Middle frontal gyrus (tissue), 1 donor: ENCODE data around the gene INHBA.

Experiments
- DNase-seq: peaks from one replicate; pipeline ENCODE4 v3.0.0-alpha.2; 2015; ENCODE audit warnings: low spot score; ENCODE audit errors: extremely low spot score

INHBA gene

DNA sequence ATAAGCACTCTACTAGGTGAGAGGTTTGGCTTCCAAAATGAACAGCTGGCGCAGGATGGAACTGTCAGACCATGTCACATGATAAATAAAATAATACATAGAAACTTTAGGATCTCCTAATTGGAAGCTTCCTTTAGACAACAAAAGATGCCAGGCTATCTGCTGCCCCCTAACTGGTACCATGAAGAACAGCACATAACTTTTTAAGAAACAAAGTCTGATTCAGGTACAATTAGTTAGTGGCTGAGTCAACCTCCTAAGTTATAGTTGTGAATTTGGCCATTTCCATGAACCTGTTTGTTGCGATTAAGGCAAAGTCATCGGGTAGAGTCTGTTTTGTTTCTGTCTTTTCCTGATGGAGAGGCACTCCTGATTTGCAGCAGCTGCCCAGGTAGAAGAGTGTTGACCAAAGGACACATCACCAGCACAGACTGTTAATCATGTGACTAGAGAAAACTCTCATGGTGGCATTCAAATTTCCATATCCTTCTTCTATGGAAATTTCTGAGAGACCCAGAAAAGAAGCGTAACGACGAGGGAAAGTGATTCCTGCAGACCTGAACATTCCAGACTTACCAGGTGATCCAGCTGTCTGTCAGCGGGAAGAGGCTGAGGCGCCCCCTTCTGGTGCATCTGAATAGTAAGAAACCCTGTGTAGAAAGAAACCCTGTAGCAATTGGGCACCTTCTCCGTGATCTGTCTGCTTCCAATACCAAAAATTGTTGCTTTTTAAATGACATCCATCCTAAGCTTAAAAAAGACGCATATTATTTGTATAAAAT is 8.6 kb upstream of the INHBA start:
- DNase-seq, result no peak

DNA sequence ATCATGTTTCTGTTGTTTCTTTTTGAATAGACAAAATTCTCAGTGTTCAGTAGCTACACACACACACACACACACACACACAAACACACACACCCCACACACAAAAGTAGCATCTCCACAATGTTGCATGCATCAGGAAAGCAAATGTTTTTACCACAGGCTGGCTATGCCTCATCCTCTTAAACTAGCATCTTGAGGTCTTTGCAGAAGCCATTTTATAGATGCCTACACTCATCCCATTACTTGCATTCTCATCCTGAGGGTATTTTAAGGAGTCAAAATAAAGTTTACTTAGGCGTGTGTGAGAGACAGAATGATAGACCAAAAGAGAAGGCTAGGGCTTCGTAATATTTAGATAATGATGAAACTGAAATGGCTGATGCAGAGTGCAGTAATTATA is 7.9 kb upstream of the INHBA start:
- DNase-seq, result no peak

DNA sequence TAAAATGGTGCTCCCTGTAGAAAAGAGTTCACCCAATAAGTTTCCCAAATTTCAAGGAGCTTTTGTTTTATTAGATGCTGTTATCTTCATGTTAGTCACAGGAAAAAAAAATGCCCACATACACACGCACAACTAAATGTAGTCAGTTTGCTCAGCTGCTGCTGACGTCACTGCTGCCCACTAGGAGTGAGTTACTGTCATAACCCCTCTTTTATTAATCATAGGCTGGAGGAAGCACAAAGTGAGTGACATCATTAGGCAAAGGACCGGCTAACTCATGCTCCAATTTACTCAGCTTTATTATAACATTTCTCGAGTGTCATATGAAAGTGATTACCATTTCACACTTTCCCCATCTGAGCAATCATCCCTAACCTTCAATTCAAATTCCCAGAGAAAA is 6.7 kb upstream of the INHBA start:
- no peak for DNase-seq

DNA sequence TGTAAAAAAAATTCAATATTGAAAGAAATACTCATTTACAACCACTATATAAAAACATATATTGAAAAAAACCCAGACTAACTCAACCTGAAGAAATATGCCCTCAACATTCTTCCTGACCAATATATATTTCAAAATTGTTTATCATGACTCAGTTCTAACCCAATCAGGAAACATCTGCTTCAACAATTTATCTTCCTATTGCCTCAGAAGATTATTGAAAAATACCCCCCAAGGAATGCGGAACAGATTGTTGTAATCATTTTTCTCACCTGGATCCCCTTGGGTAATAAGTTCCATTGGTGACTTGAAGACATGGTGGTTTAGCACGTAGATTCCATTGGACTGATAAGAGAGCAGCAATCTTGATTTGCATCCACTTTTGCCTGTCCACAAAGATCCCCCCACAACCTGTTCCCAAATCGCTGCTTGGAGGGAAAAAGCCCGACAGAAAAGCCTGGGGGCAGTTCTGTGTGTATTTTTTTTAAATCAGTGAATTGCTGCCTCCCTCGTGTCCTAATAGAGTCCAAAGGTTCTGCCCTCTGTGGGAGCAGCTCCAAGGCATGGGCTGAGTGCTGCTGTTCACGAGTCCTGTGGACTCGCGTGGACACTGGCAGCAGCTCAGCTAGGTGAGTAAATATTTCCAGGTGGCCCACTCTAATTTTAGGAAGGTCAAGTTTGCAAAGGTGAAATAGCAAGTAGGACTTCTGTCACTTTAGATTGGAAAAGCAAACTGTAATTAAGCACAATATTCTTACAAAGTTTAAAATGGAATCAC is 5.9 kb upstream of the INHBA start:
- no peak for DNase-seq

DNA sequence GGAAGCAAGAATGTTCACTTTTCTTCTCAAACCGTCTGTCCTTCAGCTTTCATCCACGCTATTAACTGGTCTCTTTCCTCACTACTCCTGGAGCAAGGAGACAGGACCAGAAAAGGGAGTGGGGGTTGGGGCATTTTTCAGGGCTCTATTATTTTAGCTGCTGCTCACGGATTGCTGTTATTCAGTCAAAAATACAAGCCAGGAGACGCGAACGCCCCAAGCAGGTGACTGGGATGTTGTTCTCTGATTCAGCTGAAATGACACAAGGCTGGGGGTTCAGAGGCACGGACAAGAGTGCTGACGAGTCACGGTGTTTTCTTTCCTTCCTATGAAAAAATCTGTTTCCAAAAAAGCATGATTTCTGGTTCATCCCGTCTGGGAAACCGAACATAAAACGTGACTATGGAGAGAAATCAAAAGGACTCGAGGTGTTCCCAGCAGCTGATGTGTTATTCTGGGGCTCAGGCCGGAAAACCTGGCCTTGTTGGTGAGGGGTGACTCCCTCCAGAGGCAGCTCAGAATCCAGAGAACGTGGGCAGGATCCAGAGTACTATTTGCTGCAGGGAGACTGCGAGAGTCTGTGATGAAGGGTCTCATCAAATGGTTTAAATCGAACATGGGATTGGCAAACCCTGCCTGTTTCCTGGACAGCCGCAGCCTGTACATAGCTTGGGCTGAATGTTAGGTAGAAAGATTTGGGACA is 3.5 kb upstream of the INHBA start:
- no peak for DNase-seq

DNA sequence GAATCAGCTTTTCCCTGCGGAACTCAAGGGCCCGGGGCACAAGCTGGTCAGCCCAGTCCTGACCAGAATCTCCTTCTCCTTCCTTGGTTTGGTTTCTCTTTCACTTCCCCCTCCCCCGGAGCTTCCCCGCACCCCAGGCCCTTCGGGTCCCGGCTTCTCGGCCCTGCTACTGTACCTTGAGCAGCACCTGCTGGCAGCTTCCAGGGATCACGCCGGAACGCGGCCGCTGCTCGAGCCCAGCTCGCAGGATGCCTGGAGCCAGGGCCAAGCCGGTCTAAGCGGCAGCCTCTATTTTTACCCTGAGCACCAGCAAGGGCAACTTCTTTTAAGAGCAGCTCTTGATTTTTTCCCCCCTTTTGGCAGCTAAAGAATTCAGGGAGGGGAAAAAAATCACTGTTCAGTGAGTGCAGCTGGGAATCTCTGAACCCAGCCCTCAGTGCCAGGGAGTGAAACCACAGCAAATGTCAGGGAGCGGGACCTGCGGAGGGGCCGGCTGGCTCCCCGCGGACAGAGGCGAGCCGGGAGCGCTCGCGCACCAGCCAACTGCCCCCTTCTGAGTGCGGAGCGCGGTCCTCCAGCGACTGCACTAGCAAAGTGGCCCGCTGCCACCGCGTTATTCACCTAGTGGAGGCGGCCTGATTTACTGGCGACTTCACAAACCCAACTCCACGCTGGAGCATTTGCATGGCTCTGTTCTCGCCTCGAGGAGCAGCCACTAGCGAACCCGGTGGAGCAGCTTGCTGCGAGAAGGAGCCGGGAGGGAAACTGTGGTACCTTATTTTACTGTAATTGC is 2.4 kb upstream of the INHBA start:
- DNase-seq, result no peak

DNA sequence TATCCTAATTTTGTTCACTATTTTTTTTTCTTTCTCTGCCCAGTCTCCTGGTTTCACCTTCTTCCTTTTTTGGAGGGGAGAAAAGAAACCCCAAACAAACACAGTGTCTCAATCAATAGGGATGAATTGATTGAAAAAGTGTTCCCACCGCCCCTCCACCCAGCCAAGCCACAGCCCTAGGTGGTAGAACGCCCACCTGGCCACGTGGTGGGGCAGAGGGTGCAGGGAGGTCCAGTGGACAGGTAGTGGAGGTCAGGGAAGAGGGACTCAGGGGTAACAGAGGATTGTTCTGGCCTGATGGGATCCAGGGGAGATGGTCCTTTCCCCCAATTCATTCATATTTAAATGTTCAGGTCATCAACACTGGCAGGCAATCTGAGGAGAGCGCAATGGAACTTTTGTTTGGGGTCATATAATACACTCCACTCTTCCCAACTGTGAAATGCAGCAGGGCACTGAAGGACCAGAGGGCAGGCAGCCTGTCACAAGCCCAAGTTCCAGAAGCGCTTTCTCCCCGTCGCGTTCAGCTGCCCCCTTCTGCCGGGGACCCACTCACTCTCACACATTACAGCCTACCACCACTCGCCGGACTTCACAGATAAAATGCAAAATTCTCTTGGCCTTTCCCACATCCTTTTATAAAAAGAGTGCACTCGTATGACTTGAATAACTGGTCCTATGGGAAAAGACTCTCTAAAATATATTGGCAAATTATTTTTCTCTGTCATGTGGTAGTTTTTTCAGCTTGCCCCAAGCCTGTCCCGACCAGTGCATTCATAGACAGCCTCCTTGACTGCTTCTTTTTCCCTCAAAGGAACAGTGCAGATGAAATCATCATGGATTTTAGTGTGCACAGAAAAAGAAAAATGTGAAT is 1.6 kb downstream of the INHBA start:
- DNase-seq, result no peak

DNA sequence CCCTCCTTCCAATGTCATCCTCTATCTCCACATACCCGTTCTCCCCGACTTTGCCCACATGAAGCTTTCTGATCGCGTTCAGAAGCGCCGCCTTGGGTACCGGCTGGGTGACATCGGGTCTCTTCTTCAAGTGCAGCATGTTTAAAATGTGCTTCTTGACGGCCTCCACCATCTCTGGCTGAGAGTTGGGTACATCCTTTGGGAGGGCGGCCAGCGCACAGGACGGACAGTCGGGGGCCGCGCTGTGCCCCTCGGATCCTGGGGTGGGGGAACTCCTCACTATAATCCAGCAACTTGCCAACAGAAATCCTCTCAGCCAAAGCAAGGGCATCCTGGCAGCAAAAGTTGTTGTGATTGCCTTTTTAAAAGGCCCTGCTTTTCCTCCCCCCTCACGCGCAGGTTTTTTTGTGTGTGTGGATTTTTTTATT is 2.8 kb downstream of the INHBA start:
- DNase-seq, result no peak

DNA sequence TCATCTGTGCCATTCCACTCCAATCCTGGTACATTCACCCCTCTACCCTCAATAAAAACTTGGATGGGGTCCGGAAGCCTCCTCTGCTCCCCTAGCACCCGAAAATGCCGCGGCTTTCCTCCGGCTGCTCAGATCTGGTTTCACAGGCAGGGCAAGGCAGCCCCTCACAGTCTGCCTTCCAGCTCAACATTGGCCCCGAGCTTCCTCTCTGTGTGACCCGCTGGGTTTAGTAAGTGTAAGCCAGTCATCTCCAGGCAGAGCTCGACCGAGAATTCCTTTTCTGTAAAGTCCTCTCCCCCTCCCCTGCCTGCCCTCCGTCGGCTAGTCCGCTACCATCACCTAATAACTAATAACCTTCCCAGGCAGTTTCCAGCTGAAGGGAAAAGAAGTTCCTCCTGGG is 3.4 kb downstream of the INHBA start:
- no peak for DNase-seq

DNA sequence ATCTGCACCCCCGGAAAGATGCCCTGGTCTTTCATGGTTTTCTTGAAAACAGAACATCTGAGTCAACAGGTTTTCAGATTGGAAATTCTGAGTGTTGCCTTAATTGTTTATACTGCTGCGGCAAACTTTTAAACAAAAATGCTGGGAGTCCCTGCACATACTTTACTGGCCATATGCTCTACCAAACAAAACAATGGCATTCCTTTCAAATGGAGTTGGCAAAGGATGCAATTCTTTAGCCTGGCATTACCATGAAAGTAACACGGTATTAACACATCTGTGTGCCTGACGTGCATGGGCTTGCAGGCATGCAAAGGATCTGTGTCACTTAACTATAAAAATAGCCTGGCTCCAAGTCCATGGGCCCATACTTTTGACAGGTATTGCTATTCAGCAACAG is 4.2 kb downstream of the INHBA start:
- DNase-seq, result no peak

DNA sequence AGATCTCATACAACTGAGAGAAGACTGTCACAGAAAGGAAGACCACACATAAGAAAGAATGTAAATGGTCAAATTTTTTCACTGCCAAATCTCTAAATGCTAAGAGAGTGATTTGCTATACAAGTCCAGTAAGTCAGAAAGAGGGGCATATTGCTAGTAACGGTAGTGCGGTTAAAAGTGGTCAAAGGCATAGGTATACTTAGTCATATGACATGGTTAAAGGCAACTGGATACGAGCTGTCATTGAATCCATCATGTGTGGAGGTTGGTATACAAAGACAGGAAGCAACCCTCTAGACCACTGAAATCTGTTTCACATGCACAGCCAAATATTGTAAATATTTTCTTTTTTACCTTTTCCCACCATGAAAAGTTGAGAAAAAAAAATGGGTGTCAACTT is 4.8 kb downstream of the INHBA start:
- DNase-seq, result no peak

DNA sequence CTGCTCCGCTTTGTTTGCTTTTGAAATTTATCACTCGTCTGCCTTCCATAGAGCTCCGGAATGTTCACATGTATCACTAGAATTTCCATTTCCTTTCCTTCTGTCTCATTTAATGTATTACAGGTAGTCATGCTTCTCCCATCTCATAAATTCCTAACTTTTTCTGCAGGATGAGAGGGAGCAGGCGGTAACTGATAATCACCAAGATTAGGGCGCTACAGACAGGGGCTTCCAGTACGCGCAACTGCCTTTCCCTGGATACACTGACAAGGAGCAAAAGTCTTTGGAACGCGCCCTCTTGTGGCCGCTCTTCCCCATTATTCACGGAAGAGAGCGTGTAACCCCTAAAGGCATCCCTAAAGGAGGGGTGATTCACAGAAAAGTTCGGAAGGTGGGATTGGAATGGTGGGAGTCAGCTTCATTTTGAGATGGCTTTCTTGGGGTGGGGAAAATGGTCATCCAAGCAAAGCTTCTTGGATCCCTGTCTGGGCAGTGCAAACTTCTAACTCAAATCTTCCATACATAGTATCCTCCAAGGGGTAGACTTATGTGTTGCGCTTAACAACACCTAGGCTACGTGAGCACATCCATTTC is 6.5 kb downstream of the INHBA start:
- peak; percentile 61 for DNase-seq

DNA sequence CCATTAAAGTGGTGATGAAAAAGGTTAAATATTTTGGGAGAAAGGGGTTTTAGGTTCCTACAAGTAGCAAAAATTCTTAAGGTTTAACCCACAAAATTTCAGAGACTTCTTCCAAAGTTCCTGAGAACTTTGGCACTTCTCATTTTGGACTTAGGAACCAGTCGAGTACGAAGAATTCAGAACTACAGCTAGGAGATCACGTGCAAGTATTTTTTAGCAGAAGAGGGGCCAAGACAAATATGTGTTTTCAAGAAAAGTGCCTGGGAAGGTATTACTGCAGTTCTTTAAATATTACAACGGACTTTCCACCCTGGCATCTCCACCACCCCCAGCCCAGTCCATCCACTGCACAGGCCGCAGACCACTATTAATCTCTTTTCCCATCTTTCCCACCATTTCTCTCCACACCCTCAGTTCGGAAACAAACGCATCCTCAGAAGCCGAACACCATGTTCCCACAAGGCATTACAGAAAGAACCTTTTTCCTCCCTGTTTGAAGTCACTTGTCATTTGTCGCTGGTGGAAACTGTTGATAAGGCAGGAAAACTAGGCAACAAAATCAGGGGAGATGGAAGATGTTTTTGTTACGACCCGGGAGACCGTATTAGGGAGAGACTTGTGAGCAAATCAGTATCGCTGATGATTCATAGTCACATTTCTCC is 7.1 kb downstream of the INHBA start:
- no peak for DNase-seq

DNA sequence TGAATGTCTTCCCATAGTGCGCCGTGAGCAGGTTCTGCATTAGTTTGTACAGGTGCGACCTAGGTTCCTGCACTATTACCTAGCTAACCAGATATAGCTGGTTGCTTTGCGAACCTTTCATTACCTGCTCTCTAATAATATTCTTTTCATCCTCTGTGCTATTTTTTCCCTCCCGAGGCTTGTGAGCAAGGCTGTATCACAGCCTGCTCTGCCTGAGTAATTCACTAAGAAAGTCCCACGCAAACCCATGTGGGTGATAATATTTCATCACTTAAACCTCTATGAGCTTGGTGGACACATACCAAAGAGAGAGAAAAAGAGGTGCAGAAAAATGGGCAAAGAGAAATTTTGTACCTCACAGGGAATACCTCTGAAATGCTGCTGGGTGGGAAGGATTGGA is 8.4 kb downstream of the INHBA start:
- no peak for DNase-seq

DNA sequence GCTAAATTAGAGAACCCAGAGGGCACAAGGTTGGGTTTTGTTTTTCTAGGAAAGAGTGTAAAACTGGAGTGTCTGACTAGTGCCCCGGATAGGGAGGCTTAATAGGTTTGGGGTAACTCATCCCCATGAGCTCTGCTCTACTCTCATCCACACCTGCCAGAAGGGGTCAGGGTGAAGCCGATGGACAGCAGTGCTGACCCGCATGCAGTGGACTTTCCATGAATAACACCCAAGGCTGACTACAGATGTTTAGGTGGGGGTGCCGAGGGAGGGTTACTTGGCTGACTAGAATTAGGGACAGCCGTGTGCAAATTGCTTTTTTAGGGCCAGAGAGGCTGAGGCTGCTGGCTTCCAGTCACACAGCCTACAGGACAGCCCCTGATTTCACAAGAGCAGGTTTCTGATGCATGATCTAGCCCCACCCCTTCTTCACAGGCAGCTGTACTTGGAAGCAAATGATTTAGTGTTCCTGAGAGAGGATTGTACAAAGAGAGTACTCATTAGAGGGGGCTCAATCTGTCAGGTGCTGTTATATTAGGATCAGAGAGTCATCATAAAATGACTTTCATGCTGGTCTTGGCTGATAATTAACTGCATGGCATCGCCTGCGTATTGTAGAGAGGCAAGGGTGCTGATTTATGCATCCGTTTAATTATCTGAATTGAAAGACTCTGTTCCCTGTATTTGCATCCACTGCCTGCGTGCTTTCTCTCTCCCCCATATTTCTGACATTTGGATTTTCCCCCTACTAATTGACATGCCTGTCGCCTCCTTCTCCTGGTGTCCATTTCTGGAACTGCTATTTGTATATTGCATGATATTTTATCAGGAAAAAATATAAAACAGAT is 9.5 kb downstream of the INHBA start:
- no peak for DNase-seq

DNA sequence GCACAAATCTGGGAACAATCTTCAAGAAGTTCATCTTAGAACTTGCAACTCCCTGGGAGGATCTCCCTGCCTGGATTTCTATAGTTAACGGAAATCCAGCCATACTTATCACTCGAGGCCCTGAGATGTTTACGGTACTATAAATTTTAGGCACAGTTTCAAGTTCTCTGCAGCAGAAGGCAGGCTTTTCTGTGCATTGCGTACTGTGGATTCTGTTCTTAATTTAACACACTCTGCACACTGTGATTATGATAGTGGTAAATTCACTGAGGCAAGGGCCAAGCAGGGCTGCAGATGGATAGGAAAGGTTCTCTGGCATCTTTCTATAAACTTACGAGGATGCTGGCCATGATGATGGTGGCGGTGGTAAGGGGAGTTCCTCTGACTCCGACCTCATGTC is 10.6 kb downstream of the INHBA start:
- DNase-seq, result no peak

DNA sequence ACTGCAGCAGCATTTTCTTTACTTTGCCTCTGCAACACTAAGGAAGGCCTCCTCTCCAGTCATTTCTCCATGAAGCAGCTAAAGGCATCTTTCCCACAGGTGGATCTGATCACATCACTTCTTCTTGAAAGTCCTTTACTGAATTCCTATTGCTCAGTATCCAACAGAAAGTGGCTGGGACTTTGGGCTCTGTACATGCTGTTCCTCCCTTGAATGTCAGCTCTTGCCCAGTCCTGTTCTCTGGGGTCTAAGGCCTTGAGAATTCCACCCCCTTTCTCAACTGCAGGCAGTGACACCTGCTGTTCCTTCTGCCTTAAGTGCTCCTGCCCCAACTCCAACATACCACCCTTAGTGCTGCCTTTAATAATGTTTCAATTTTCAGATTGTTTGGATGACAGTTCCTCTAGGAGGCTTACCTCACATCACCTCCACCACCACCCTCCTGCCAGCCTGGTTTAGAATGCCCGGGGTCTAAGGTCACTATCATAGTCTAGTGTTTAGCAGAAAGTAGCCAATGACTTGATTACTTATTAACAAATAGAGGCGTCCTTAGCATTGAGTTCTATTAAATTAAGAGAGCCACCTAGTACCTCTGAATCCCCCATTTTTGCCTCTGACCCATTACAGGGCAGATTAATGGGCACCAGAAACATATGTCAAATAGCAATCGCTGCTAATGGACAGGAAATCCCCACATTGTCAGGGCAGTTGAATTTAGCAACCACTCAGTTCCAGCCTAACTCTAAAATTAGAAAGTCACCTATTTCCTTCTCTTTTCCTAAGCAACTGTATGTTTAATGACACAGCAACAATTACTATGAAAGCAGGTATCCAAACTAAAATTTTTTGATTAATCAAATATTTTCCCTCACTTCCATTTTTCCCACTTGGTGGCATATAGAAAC is 11.4 kb downstream of the INHBA start:
- DNase-seq, result no peak

DNA sequence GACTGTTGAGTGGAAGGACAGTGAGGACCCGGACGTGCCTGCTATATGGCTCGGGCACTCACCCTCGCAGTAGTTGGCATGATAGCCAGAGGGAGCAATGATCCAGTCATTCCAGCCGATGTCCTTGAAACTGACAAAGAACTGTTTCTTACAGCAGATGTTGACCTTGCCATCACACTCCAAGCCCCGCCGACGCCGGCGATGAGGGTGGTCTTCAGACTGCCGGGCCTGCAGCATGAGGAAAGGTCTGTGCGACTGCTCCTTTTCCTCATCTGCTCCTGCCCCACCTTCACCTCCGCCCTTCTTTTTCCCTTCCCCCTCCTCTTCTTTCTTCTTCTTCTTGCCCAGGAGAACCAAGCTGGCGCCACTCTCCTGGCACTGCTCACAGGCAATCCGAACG is 13.1 kb downstream of the INHBA start:
- DNase-seq, result no peak
